ENCODE data around the gene VAMP1. TPM values are rescaled to one million over a fixed set of nuclear protein-coding genes. Genes with fewer than 3 reads are reported as not detected.
"Not testable (repeated sequence)": the region's sequence is repeated elsewhere in the genome, so short reads cannot be mapped to it uniquely, and the experiment has no call there.

Gene VAMP1
- total RNA-seq, 1 donor = 11.8 TPM

GRCh38 chr12:6427796-6428195 is 42.7 kb downstream of the VAMP1 start:
- not testable (repeated sequence) for DNase-seq (ENCODE audit: low read depth in 2 of 3, low spot score in 2 of 3)

DNA sequence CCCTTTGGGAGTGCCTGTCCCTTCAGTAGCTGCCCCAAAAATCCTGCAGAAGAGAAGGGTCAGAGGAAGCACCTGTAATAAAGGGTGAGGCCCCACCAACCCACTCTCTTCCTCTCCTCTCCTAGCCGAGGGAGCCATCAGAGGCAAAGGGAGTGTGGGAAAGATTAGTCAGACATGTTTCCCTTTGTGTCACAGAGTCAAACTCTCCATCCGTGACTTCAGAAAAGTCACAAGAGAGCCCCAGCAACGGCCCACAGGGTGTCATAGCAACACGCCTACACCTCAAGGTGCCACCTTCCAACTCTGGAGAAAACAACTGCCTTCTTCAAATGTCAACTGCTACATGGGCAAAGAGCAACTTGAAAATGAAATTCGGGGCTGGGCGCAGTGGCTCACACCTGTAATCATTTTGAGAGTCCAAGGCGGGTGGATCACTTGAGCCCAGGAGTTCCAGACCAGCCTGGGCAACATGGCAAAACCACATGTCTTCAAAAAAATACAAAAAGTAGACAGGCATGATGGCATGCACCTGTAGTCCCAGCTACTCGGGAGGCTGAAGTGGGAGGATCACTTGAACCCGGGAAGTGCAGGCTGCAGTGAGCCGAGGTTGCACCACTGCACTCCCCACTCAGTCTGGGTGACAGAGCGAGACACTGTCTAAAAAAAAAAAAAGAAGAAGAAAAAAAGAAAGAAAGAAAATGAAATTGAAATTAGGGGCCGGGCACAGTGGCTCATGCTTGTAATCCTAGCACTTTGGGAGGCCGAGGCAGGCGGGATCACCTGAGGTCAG is 43.4 kb downstream of the VAMP1 start:
- DNase-seq (ENCODE audit: low read depth in 2 of 3, low spot score in 2 of 3) = peak; percentile 59 to 79 (median 77)

GRCh38 chr12:6425590-6426531 is 44.6 kb downstream of the VAMP1 start:
- DNase-seq (ENCODE audit: low read depth in 2 of 3, low spot score in 2 of 3) = peak in 1 of 3 donors; percentile 29

DNA sequence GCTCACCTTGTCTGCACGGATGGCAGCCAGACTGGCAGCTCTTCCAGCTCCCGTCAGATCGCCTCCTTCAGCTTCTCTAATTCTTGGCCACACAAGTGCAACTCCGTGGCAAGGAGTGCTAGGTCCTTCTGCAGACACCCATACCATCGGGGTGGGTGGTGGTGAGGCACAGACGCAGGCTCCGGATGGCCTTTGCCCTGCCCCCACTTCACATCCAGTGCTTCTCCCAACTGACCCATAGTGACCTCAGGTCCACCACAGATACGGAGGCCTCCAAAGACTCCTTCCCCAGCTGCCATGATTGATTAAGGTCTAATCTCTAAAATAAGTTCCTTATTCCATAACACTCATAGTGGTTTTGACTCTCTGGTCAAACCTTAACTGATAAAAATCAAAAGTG is 45.6 kb downstream of the VAMP1 start:
- peak in 1 of 3 donors; percentile 27 for DNase-seq (ENCODE audit: low read depth in 2 of 3, low spot score in 2 of 3)

DNA sequence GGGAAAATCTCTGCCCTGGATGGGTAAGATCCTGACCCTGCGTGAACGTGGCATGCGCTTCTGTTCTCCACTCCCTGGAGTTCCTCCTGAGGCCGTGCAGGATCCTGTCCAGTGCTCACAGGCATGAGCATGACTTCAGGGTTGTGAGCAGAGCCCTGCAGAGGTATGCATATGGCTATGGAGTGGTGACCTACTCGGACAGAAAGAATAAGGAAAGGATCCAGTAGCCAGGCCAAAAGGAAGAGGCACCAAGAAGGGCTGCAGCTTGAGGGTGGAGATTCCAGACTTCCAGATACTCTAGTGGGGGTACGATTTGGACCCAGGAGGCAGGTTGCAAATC is 46.5 kb downstream of the VAMP1 start:
- no peak for DNase-seq (ENCODE audit: low read depth in 2 of 3, low spot score in 2 of 3)

DNA sequence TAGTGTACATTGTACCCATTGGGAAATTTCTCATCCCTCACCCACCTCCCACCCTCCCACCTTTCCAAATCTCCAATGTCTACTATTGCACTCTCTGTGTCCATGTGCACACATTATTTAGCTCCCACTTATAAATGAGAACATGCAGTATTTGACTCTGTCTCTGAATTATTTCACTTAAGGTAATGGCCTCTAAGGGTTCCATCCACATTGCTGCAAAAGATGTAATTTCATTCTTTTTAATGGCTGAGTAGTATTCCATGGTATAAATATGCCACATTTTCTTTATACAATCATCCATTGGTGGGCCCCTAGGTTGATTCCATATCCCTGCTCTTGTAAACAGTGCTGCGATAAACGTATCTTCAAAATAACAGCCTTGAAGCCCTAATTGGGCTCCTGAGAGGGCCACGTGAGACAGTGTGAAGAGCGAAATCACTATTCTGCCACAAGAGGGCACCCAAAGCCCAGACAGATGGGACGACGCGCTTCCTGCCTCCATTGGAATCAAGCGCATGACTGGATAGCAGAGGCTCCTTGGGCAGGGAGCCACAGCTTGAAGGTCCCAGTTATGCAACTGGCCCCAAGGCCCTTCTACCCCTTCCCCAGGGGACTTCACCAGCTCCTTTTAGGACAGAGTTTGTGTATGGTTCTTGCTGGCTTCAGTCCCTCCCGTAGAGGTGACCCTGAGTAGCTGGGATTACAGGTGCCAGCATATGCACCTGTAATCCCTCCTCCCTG is 47.0 kb downstream of the VAMP1 start:
- peak; percentile 73 to 96 (median 89) for DNase-seq (ENCODE audit: low read depth in 2 of 3, low spot score in 2 of 3)

DNA sequence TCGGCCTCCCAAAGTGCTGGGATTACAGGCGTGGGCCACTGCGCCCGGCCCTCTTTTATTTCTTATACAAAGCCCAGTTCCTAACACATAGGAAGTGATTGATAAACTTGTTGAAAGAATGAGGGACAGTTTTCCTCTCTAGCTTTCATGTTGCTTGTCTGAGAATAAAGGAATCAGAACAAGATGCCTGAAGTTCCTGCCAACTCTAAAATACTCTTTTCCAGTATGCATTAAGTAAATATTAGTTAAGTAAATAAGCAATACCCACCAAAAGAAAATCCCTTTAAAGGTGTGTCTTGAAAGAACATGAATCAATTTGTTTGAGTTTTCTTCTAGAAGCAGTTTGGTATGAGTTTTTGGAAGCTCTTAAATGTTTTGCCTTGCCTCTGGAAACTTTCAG is 50.1 kb downstream of the VAMP1 start:
- DNase-seq (ENCODE audit: low read depth in 2 of 3, low spot score in 2 of 3) = no peak

GRCh38 chr12:6418796-6419195 is 51.7 kb downstream of the VAMP1 start:
- no peak for DNase-seq (ENCODE audit: low read depth in 2 of 3, low spot score in 2 of 3)

- DNase-seq (ENCODE audit: low read depth in 2 of 3, low spot score in 2 of 3) = no peak
Observed at GRCh38 chr12:6416596-6416995, 53.9 kb downstream of the VAMP1 start.

Other genes starting within 250 kb of the VAMP1 start
- gene PLEKHG6, start 160.0 kb downstream of the VAMP1 start, total RNA-seq = 13.7 TPM
- gene TNFRSF1A, start 128.6 kb downstream of the VAMP1 start, total RNA-seq = 217 TPM
- 0.81 TPM for gene SCNN1A, start 95.1 kb downstream of the VAMP1 start, total RNA-seq
- 60.6 TPM for gene LTBR, start 86.5 kb downstream of the VAMP1 start, total RNA-seq
- 1.1 TPM for gene CD27, start 25.7 kb downstream of the VAMP1 start, total RNA-seq
- 114 TPM for gene TAPBPL, start 18.6 kb downstream of the VAMP1 start, total RNA-seq
- 29.1 TPM for gene MRPL51, start 22.6 kb upstream of the VAMP1 start, total RNA-seq
- 41.5 TPM for gene NCAPD2, start 23.4 kb upstream of the VAMP1 start, total RNA-seq
- gene GAPDH, start 63.8 kb upstream of the VAMP1 start, total RNA-seq = 7,142 TPM
- gene IFFO1, start 85.4 kb upstream of the VAMP1 start, total RNA-seq = 13.5 TPM
- gene NOP2, start 97.6 kb upstream of the VAMP1 start, total RNA-seq = 39.9 TPM
- gene CHD4, start 136.7 kb upstream of the VAMP1 start, total RNA-seq = 305 TPM
- gene LPAR5, start 165.3 kb upstream of the VAMP1 start, total RNA-seq = 3.8 TPM
- 15.9 TPM for gene ACRBP, start 176.8 kb upstream of the VAMP1 start, total RNA-seq
- 57.6 TPM for gene ING4, start 192.4 kb upstream of the VAMP1 start, total RNA-seq
- gene ZNF384, start 218.7 kb upstream of the VAMP1 start, total RNA-seq = 48.7 TPM
- gene PIANP, start 230.1 kb upstream of the VAMP1 start, total RNA-seq = under 0.01 TPM

All from hematopoietic multipotent progenitor cell (in vitro differentiated cells).